HFF-Myc (cell line): ENCODE measurements around the gene CAMK2B.
A peak's percentile ranks its signal among the peaks of the same experiment; 100 is the strongest.

Experiments
- DNase-seq: peaks from one replicate; pipeline ENCODE4 v3.0.0-alpha.2; 2011; ENCODE audit warnings: low read depth; ENCODE audit errors: extremely low read depth
- H3K4me3 ChIP-seq: replicated peaks from 2 replicates; pipeline ENCODE4 v1.5.1; 2011; ENCODE audit warnings: low read depth, mild to moderate bottlenecking, control low read depth, low read length
- TF ChIP-seq, protein P1 (sequence below): IDR thresholded peaks from 2 replicates; pipeline ENCODE4 v1.5.1; 2012; ENCODE audit warnings: mild to moderate bottlenecking, low read depth, low read length, control low read depth; ENCODE audit errors: missing control alignments

The CAMK2B gene

DNA sequence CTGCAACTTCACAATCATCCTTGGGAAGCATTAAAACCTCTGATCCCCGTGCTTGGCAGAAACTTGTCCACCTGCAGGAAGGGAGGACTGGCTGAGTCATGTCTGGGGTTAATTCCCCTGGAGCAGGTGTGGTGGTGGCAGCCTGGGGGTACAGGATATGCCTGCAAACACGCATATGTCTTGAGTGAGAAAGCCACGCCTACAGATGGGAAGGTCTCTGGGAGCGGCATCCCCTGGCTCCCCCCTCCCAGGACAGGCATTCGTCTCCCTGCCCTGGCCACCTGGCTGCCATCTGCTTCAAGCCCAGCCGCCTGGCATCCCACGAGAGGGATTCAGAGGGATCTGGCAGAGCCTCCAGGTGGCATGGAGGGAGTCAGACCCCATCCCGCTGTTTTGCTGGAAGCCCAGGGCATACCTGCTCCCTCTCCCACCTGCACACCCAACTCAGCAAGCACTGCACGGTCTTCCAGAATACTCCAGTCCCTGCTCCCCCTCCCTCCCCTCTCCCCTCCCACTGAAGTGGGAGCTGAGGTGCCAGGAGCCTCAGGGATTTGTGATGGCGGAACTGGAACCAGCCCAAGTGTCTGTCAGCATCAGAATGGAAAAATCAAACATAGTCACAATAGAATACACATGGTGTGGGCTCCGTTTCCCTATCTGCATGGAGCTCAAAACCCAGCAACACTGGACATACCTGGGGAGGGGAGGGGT, 61.0 kb downstream of the CAMK2B start:
- no peak for DNase-seq
- TF ChIP-seq, protein P1, sequence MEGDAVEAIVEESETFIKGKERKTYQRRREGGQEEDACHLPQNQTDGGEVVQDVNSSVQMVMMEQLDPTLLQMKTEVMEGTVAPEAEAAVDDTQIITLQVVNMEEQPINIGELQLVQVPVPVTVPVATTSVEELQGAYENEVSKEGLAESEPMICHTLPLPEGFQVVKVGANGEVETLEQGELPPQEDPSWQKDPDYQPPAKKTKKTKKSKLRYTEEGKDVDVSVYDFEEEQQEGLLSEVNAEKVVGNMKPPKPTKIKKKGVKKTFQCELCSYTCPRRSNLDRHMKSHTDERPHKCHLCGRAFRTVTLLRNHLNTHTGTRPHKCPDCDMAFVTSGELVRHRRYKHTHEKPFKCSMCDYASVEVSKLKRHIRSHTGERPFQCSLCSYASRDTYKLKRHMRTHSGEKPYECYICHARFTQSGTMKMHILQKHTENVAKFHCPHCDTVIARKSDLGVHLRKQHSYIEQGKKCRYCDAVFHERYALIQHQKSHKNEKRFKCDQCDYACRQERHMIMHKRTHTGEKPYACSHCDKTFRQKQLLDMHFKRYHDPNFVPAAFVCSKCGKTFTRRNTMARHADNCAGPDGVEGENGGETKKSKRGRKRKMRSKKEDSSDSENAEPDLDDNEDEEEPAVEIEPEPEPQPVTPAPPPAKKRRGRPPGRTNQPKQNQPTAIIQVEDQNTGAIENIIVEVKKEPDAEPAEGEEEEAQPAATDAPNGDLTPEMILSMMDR: no peak
- no peak overlapping the region for H3K4me3 ChIP-seq

DNA sequence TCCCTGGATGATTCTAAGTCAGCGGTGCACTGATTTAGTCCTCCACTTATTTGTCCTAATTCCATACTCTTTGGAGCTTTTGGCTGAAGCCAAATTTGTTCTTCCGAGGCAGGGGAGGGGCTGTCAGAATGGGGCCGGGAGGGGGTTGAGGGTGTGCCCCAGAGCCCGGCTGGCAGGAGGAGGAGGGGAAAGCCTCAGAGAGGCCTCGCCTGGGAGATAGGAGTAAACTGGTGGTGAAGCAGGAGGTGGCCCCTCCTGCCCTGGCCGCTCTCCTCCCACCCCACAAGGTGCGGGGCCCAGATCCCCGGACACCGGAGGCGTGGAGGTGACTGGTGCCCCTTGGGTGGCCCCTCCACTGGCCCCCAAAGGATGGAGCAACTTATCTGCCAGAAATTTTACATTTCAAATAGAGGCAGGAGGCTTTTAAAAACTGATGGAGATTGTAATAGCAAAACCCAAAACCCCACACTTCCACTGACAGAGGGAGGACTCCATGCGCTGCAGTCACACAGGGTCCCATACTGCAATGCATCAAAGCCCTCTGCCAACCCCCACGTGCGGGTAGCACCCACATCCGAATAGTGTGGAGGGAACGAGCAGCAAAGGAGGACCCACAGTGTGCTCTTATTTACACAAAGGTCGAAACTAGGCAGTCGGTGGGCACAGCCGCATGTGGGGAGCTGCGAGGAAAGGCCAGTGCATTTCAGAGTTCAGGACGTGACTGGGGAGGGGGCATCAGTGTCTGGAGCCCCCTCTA, 61.9 kb downstream of the CAMK2B start:
- no peak overlapping the region for H3K4me3 ChIP-seq
- no peak for DNase-seq
- TF ChIP-seq, protein P1: no peak

DNA sequence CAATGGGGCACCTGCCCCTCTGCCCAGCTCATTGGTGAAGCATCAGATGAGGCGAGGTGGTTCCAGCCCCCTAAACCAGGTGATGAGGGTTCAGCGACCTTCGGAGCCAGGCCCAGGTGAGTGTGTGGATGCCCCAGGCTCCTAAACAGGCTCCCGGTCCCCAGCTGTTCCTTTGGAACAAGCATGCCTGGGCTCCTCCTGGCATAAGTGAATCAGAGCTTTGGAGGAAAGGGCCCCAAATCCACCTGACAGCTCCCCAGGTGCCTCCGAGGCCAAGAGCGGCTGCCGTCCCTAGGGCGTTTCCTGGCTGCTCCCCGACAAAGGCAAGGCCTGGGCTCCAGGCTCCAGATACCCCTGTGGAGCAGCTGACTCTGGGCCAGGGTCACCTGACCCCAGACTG, 63.4 kb downstream of the CAMK2B start:
- TF ChIP-seq, protein P1: no peak
- no peak for DNase-seq
- H3K4me3 ChIP-seq: no peak overlapping the region

DNA sequence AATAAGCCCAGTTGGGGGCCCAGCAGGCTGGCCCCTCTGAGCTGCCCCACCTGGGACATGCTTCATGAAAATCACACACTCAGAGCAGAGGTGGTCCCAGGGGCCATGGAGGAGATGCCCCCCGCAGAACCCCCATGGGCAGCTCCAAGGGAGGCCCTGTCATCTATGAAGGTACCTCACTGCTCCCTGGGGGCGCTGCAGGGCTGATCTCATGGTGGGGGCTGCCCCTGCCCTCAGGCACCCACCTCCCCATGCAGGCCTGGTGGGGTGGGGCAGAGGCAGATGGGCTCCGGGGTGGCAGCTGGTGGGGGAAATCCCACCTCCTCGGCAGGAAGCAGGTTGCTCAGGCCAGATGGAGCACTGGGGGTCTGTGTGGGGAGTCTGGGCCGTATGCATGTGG, 64.2 kb downstream of the CAMK2B start:
- H3K4me3 ChIP-seq: no peak overlapping the region
- no peak for DNase-seq
- TF ChIP-seq, protein P1: no peak

DNA sequence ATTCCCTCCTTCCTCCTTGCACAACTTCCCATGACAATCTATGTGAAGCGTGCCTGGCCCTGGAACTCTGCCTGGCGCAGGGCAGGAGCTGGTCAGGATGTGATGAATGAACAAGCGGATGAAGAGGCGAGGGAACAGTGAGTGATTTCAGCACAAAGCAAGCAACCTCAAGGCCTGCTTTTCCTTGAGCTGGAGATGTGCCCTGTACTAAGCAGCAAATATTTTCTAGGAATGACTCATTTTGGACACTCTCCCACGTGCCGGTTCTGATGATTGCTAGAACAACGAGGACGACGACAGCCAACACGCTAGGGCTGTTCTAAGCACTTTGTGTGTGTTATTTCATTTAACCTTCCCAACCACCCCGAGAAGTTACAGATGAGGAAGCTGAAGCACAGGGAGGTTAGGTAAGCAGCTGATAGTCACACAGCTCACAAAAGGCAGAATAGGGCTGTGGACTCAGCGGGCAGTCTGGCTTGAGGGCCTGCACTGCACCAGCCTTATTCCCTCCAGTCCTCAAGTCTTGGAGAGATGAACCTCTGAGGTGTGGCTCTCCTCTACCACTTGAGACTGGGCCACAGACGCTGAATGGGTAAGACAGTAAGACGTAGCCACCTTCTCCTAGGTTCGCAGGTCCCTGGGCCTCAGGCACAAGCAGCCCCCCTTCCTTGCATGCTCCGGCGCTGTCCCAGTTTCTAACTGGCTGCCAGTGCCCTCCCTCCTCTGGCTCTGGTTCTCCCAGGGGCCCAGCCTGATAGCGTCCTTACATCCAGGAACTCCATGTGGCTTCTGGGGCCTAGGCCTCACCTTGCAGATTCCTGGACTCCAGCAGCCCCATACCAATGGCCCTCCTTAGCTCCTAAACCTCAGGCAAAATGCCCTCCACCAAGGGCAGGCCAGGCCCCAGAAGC, 65.6 kb downstream of the CAMK2B start:
- peak; percentile 66 for DNase-seq
- no peak overlapping the region for H3K4me3 ChIP-seq
- TF ChIP-seq, protein P1: no peak

DNA sequence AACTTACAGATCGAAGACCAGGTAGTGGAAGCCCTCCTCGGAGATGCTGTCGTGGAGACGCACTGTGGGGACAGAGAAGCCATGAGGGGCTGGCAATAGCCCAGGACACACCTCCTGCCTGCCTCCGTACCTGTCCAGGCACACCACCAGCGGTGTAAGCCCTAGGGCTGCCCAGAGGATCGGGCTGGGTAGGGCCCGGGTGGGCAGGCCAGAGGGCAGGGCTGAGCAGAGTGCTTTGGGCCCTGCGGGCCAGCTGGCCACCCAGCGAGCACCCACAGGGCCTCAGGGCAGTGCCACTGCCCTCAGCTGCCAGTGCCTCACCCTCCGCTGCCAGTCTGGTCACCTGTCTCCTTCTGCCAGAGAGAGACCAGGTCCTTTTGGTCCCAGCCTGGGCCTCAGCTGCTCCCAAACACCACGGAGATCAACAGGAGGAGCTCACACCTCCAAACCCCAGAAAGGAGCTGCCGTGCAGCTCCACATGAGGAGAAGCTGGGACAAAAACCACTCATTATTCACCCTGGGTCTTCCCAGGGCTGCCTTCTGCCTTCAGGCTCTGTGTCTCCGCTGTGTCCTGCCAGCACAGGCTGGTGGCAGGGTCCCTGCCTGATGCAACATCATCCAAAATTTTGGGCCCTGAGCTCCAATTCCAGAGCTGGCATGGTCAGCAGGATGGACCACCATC, 66.4 kb downstream of the CAMK2B start:
- DNase-seq: no peak
- H3K4me3 ChIP-seq: no peak overlapping the region
- TF ChIP-seq, protein P1: no peak
